Gastroesophageal sphincter (tissue), 3 donors: ENCODE results near the gene ARRDC1.

ENCODE experiments used
- CTCF ChIP-seq, 4 experiments: fragments of 200-600 bp in 2 of 4; fragments of 450-650 bp in 2 of 4; sonication (generic) in 1 of 4; IDR thresholded peaks; one replicate each; pipeline ENCODE4 v1.5.1; 2017 to 2019; ENCODE audit warnings: antibody characterized with exemption in 4 of 4, mild to moderate bottlenecking in 2 of 4, moderate library complexity in 2 of 4
- EP300 ChIP-seq: sonication (generic); formaldehyde crosslinking; IDR thresholded peaks from one replicate; pipeline ENCODE4 v1.6.1; 2017; ENCODE audit warnings: antibody characterized with exemption, mild to moderate bottlenecking

DNA sequence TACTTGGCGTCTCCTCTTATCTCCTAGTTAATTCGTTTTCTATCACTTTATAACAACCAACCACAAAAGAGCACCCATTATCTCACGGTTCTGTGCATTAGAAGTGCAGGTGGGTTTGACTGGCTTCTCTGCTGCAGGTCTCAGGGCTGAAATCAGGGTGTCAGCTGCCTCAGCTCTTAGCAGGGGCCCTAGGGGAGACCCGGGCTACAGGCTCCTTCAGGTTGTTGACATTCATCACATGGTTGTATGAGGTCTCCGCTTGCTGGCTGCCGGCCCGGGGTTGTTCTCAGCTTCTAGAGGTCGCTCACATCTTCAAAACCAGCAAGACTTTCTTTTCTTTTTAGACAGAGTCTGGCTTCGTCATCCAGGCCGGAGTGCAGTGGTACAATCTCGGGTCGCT lies 12.3 kb upstream of the ARRDC1 start:
- TF ChIP-seq CTCF (IDR thresholded peaks at IDR 0.05) (no peak), EP300 (no peak)
